Measurements from ENCODE around the gene UCP3. TPM values are rescaled to one million over a fixed set of nuclear protein-coding genes. Genes with fewer than 3 reads are reported as not detected.

UCP3 gene
- total RNA-seq, 2 experiments from 2014 or later, result 2.4 to 3.2 TPM

DNA sequence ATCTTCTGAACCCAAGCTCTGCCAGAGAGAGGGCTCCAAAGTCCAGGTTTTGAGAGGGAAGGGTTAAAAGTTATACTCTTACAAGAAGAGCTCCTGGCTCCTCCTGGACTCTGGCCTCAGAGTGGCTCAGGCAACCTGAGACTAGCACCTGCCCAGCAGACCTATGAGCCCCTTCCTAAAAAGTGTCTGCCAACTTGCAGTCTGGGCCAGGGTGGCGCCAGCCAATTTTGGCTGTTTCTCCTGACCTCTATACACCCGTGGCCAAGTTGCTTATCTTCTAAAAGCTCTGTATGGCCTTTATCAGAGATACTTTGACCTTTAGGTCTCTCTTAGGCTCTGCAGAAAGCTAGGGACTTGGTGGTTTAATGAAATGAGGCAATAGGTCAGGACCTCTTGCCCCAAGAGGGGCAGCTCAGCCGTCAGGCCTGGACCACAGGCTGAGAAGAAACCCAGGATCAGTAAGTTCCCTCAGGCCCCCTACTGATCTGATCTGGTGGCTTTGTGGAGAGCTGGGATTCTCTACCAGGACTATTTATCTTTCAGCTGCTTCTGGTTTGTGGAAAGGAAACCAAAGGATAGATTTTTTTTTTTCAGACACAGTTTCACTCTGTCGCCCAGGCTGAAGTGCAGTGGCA is 10.3 kb upstream of the UCP3 start:
- no peaks in the 10 kb centered on the region for H3K36me3 ChIP-seq (ENCODE audit: insufficient read depth, low read length)
- DNase-seq (ENCODE audit: low spot score), result no peak
- peaks cover 23% of the 10 kb centered on the region for H3K4me1 ChIP-seq (ENCODE audit: insufficient read depth, low read length, poor library complexity, severe bottlenecking)
- no peaks in the 10 kb centered on the region for H3K79me2 ChIP-seq (ENCODE audit: insufficient read depth, low read depth, low read length)
- TF ChIP-seq EZH2phosphoT487 (IDR thresholded peaks at IDR 0.05; ENCODE audit: borderline replicate concordance, low read depth, low read length) (no peak), CTCF (conservative IDR thresholded peaks at IDR 0.05; ENCODE audit: low read length) (no peak)
- no peaks in the 10 kb centered on the region for H3K9me2 ChIP-seq (ENCODE audit: insufficient read depth, low read length)
- no peak overlapping the region for H2AFZ ChIP-seq (ENCODE audit: low read length)
- ChIA-PET POLR2A (interaction anchor here (0.6 kb wide), 1 partner anchor 1731 kb away, joined by 3 read pairs; no protein-coding TSS in a partner anchor), CTCF (ENCODE audit: unreplicated experiment) (no interaction called here)
- no peaks in the 10 kb centered on the region for H3K9me3 ChIP-seq (ENCODE audit: low read length)
- no peaks in the 10 kb centered on the region for H4K20me1 ChIP-seq (ENCODE audit: insufficient read depth, low read length)
- intact Hi-C loops (cut with micrococcal nuclease; ENCODE audit: unreplicated experiment), result no loop called here
- BruUV-seq (replicated peaks), result no TSS peak
- H3K4me2 ChIP-seq (ENCODE audit: low read length), result no peak overlapping the region
- no peak overlapping the region for H3K27ac ChIP-seq (ENCODE audit: low read depth, low read length, poor library complexity, severe bottlenecking)
- no peak overlapping the region for H3K4me3 ChIP-seq (ENCODE audit: low read depth, low read length, poor library complexity, severe bottlenecking)

GRCh38 chr11:74018331-74019005 is 9.6 kb upstream of the UCP3 start:
- no peaks in the 10 kb centered on the region for H3K36me3 ChIP-seq (ENCODE audit: insufficient read depth, low read length)
- no TSS peak for BruUV-seq (replicated peaks)
- H3K79me2 ChIP-seq (ENCODE audit: insufficient read depth, low read depth, low read length), result no peaks in the 10 kb centered on the region
- no peak overlapping the region for H3K27ac ChIP-seq (ENCODE audit: low read depth, low read length, poor library complexity, severe bottlenecking)
- H3K4me3 ChIP-seq (ENCODE audit: low read depth, low read length, poor library complexity, severe bottlenecking), result no peak overlapping the region
- DNase-seq (ENCODE audit: low spot score), result no peak
- no peak overlapping the region for H3K4me2 ChIP-seq (ENCODE audit: low read length)
- ChIA-PET POLR2A (interaction anchor here (0.6 kb wide), 1 partner anchor 70 kb away, joined by 3 read pairs; no protein-coding TSS in a partner anchor), CTCF (ENCODE audit: unreplicated experiment) (no interaction called here)
- no peaks in the 10 kb centered on the region for H3K9me2 ChIP-seq (ENCODE audit: insufficient read depth, low read length)
- H4K20me1 ChIP-seq (ENCODE audit: insufficient read depth, low read length), result no peaks in the 10 kb centered on the region
- TF ChIP-seq CTCF (conservative IDR thresholded peaks at IDR 0.05; ENCODE audit: low read length), result no peak
- no peak for TF ChIP-seq EZH2phosphoT487 (IDR thresholded peaks at IDR 0.05; ENCODE audit: borderline replicate concordance, low read depth, low read length)
- H3K9me3 ChIP-seq (ENCODE audit: low read length), result no peaks in the 10 kb centered on the region
- intact Hi-C loops (cut with micrococcal nuclease; ENCODE audit: unreplicated experiment), result no loop called here
- peaks cover 23% of the 10 kb centered on the region for H3K4me1 ChIP-seq (ENCODE audit: insufficient read depth, low read length, poor library complexity, severe bottlenecking)
- H2AFZ ChIP-seq (ENCODE audit: low read length), result no peak overlapping the region

GRCh38 chr11:74017631-74018030 is 8.7 kb upstream of the UCP3 start:
- ChIA-PET CTCF (ENCODE audit: unreplicated experiment) (no interaction called here), POLR2A (no interaction called here)
- DNase-seq (ENCODE audit: low spot score), result no peak
- Histone ChIP-seq H3K4me1 (ENCODE audit: insufficient read depth, low read length, poor library complexity, severe bottlenecking) (peaks cover 23% of the 10 kb centered on the region), H3K9me2 (ENCODE audit: insufficient read depth, low read length) (no peaks in the 10 kb centered on the region), H3K4me2 (ENCODE audit: low read length) (no peak overlapping the region), H3K27ac (ENCODE audit: low read depth, low read length, poor library complexity, severe bottlenecking) (no peak overlapping the region), H3K9me3 (ENCODE audit: low read length) (no peaks in the 10 kb centered on the region), H4K20me1 (ENCODE audit: insufficient read depth, low read length) (no peaks in the 10 kb centered on the region), H3K79me2 (ENCODE audit: insufficient read depth, low read depth, low read length) (no peaks in the 10 kb centered on the region), H2AFZ (ENCODE audit: low read length) (no peak overlapping the region), H3K4me3 (ENCODE audit: low read depth, low read length, poor library complexity, severe bottlenecking) (no peak overlapping the region), H3K36me3 (ENCODE audit: insufficient read depth, low read length) (no peaks in the 10 kb centered on the region)
- intact Hi-C loops (cut with micrococcal nuclease; ENCODE audit: unreplicated experiment), result no loop called here
- TF ChIP-seq CTCF (conservative IDR thresholded peaks at IDR 0.05; ENCODE audit: low read length), result no peak
- no peak for TF ChIP-seq EZH2phosphoT487 (IDR thresholded peaks at IDR 0.05; ENCODE audit: borderline replicate concordance, low read depth, low read length)
- BruUV-seq (replicated peaks), result no TSS peak
